Measurements from ENCODE around the gene TMED6. TPM values are rescaled to one million over a fixed set of nuclear protein-coding genes. Genes with fewer than 3 reads are reported as not detected.

The TMED6 gene
- total RNA-seq, 4 donors from 2014 or later = 0.88 to 1.3 TPM; not detected in 2

GRCh38 chr16:69322343-69322742 lies 29.2 kb downstream of the TMED6 start:
- no peak for TF ChIP-seq CTCF (IDR thresholded peaks at IDR 0.05; ENCODE audit: low read depth)

- TF ChIP-seq CTCF (IDR thresholded peaks at IDR 0.05; ENCODE audit: low read depth) = no peak
Measured at GRCh38 chr16:69321080-69321479, 30.5 kb downstream of the TMED6 start.

- no peak for TF ChIP-seq CTCF (IDR thresholded peaks at IDR 0.05; ENCODE audit: low read depth)
Measured at GRCh38 chr16:69320740-69321073, 30.9 kb downstream of the TMED6 start.

GRCh38 chr16:69319826-69320739 lies 31.5 kb downstream of the TMED6 start:
- TF ChIP-seq CTCF (IDR thresholded peaks at IDR 0.05; ENCODE audit: low read depth) = no peak

- no peak for TF ChIP-seq CTCF (IDR thresholded peaks at IDR 0.05; ENCODE audit: low read depth)
Measured at GRCh38 chr16:69319381-69319780, 32.2 kb downstream of the TMED6 start.

GRCh38 chr16:69318911-69319289 lies 32.7 kb downstream of the TMED6 start:
- TF ChIP-seq CTCF (IDR thresholded peaks at IDR 0.05; ENCODE audit: low read depth) = no peak

GRCh38 chr16:69318177-69318910 lies 33.2 kb downstream of the TMED6 start:
- no peak for TF ChIP-seq CTCF (IDR thresholded peaks at IDR 0.05; ENCODE audit: low read depth)
